Activated CD4-positive, CD25-positive, alpha-beta regulatory T cell treated with anti-CD3 and anti-CD28 coated beads, Interleukin-2, amount 50 U/mL, for 72 hours (primary cell): Measurements from ENCODE around the gene GBF1.

ENCODE experiments used
- DNase-seq: peaks from one replicate; pipeline ENCODE4 v3.0.0; 2021

Gene GBF1

DNA sequence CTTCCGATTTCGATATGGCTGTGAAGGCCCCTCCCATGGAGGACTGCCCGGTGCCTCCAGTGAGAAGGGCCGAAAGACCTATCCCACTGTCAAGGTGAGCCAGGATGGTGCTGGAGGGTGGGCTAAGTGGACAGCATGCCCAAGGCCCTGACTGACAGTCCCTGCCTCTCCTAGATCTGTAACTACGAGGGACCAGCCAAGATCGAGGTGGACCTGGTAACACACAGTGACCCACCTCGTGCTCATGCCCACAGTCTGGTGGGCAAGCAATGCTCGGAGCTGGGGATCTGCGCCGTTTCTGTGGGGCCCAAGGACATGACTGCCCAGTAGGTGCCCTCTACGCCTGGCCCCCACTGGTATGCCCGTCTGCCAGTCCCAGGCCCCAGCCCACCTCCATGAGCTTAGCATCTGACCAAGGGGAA is 151.4 kb downstream of the GBF1 start:
- no peak for DNase-seq

DNA sequence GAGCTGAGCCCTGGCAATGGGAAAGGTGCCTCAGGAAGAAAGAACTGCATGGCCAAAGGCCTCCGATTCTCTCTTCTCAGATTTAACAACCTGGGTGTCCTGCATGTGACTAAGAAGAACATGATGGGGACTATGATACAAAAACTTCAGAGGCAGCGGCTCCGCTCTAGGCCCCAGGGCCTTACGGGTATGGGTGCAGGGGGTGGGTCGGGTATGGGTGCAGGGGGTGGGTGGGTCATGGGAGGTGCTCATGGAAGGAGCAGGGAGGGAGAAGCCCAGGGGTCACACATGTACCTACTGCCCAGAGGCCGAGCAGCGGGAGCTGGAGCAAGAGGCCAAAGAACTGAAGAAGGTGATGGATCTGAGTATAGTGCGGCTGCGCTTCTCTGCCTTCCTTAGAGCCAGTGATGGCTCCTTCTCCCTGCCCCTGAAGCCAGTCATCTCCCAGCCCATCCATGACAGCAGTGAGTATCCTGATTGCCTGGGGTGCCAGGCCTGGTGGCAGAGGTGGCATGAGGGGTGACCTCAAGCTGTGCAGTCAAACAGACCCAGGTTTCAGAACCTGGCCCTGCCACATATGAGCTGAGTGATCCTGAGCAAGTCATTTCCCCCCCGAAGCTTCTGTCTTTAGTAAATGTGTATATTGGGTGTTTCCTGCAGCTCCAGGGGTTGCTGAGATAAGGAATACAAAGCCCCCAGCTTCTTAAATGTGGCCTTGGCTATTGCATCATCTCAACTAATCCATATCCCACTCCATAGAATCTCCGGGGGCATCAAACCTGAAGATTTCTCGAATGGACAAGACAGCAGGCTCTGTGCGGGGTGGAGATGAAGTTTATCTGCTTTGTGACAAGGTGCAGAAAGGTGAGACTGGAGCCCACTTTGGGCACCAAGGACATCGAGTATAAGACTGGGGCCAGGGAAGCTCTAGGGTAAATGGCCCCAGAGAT is 152.2 kb downstream of the GBF1 start:
- no peak for DNase-seq

DNA sequence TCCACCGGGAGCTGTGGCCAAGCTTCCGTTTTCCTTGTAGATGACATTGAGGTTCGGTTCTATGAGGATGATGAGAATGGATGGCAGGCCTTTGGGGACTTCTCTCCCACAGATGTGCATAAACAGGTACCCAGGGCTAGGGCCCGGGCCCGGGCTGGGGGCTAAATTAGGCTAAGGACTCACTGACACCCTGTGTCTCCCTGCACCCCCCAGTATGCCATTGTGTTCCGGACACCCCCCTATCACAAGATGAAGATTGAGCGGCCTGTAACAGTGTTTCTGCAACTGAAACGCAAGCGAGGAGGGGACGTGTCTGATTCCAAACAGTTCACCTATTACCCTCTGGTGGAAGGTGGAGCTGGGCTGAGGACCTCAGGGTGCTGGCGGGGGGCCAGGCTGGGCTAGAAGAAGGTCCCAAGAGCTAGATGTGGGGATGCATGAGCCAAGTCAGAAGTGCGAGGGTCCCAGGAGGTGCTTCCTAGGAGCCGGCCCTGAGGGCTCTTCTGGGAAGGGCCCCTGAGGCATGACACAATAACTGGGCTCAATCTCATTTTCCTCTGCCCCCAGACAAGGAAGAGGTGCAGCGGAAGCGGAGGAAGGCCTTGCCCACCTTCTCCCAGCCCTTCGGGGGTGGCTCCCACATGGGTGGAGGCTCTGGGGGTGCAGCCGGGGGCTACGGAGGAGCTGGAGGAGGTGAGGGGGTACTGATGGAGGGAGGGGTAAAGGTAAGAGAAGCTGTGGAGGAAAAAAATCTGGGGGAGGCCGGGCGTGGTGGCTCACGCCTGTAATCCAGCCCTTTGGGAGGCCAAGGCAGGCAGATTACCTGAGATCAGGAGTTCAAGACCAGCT is 153.1 kb downstream of the GBF1 start:
- no peak for DNase-seq

DNA sequence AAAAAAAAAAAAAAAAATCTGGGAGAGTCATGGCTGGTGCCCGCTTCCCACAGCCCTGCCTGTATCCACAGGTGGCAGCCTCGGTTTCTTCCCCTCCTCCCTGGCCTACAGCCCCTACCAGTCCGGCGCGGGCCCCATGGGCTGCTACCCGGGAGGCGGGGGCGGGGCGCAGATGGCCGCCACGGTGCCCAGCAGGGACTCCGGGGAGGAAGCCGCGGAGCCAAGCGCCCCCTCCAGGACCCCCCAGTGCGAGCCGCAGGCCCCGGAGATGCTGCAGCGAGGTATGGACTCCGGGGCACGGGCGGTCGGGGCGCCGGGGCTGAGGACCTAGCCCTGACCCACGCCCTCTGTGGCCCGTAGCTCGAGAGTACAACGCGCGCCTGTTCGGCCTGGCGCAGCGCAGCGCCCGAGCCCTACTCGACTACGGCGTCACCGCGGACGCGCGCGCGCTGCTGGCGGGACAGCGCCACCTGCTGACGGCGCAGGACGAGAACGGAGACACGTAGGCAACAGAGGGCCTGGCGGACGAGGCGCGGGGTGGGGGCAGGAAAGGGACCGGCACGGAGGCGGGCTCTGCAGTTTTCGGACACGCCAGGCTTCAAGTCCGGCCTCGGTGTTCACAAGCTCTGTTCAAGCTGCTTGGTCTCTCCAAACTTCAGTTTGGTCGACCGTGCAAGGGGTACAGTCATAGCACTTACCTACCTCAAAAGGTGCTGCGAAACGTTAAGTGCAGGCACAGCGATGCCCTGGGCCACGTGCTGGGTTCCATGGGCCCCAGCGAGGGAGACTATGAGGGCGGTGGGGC is 154.1 kb downstream of the GBF1 start:
- DNase-seq: peak; percentile 90

DNA sequence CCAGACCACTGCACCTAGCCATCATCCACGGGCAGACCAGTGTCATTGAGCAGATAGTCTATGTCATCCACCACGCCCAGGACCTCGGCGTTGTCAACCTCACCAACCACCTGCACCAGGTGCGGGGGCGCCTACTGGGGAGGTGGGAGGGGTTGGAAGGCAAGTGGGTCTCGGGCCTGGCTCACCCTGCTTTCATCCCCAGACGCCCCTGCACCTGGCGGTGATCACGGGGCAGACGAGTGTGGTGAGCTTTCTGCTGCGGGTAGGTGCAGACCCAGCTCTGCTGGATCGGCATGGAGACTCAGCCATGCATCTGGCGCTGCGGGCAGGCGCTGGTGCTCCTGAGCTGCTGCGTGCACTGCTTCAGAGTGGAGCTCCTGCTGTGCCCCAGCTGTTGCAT is 154.7 kb downstream of the GBF1 start:
- no peak for DNase-seq

DNA sequence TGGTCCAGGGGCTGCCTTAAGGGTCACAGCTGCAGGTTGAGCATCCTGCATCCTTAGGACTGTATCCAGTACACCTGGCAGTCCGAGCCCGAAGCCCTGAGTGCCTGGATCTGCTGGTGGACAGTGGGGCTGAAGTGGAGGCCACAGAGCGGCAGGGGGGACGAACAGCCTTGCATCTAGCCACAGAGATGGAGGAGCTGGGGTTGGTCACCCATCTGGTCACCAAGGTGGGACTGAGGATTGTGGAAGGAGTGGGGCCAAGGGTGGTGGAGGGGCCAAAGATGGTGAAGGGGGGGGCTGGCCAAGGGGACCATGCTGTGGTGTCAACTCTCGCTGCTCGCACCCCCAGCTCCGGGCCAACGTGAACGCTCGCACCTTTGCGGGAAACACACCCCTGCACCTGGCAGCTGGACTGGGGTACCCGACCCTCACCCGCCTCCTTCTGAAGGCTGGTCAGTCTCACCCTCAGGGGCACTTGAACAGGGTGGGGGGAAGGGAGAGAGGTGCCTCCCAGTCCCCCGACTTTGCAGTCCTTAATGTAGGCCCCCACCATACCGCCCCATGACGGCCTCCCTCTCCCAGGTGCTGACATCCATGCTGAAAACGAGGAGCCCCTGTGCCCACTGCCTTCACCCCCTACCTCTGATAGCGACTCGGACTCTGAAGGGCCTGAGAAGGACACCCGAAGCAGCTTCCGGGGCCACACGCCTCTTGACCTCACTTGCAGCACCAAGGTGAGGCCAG is 155.4 kb downstream of the GBF1 start:
- DNase-seq: no peak

DNA sequence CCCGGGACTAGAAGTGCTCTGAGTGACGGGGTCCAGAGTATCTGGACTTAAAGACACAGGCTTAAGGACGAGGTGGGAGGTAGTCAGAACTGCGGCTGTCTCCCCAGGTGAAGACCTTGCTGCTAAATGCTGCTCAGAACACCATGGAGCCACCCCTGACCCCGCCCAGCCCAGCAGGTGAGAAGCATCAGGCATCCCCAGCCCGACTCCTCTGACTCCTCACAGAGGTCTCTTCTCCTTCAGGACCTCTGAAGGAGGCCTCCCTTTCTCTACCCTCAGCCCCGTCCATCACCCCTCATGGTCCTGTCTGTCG is 156.0 kb downstream of the GBF1 start:
- DNase-seq: no peak

DNA sequence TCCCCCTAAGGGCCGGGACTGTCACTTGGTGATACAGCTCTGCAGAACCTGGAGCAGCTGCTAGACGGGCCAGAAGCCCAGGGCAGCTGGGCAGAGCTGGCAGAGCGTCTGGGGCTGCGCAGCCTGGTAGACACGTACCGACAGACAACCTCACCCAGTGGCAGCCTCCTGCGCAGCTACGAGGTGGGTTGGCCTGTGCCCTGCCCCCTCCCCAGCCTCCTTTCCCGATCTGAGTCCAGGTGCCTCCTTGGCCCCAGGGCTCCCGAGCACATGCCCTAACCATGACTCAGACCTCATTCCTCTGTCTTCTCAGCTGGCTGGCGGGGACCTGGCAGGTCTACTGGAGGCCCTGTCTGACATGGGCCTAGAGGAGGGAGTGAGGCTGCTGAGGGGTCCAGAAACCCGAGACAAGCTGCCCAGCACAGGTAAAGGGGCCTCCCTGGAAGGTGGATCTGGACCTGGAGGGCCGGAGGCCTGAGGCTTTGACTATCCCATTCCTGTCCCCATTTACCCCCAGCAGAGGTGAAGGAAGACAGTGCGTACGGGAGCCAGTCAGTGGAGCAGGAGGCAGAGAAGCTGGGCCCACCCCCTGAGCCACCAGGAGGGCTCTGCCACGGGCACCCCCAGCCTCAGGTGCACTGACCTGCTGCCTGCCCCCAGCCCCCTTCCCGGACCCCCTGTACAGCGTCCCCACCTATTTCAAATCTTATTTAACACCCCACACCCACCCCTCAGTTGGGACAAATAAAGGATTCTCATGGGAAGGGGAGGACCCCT is 156.6 kb downstream of the GBF1 start:
- no peak for DNase-seq

DNA sequence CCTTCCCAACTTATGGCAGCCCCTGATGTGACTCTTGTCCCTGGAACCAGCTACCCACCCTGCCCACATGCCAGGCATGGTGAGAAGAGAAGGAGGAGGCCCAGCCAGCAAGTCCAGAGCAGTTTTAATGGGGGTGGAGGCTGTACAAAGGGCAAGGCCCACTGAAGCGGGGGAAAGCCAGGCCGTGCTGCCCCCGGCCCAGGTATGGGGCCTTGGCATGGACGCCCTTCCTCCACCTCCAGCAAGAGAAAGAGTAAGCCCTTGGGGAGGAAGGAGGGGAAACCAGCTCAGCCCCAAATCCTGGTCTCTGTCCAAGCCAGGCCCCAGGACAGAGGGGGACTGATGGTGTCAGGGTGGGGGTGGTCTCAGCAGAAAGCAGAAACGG is 157.2 kb downstream of the GBF1 start:
- DNase-seq: no peak

DNA sequence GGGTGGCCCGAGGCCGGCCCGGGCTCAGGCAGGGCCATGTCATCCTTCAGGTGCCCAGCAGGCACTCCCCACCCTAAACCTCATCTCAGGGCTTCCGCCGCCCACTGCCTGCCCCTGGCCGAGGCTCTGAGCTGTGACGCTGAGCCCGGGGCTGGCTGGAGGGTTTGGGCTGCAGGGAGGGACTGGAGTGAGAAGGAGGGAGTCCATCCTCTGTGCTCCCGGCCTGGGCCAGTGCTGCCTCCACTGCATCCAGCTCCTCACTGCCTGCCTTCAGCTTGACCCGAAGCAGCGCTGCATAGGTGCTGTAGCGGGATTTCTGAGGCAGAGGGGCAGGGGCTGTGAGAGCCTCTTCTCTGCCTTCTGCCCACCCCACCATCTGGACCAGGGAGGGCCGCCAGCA is 157.8 kb downstream of the GBF1 start:
- no peak for DNase-seq

DNA sequence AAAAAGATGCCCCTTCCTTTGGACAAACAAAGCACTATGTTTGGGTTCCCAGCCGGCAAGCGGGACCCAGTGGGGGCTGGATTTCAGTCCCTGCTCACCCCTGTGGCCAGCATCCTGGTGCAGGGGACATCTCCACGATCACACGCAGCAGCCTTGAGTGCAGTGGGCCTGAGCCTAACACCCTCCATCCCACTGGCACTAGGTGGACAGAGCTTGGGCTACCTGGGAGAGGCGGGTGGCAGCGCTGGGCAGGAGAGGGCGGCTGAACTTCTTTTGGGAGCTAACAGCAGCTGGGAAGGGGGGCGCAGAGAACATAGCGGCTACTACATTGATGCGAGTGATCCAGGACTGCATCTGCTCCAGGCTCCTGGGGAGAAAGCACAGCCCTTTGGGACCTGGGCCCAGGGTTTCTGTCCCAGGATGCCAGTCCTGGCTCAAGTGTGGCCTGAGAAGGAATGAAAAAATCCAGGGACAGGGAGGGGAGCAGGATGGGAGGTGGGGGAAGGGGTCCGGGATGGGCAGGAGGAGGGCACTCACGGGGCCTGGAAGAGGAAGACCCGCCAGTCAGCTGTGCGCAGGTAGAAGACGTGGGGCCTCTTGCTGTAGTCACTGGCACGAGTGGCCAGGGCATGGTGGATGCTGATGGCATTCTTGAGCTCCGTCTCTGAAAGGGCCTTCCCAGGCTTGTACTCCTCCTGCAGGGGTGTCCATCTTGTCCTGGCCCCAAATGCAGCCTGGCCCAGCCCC is 159.2 kb downstream of the GBF1 start:
- no peak for DNase-seq

DNA sequence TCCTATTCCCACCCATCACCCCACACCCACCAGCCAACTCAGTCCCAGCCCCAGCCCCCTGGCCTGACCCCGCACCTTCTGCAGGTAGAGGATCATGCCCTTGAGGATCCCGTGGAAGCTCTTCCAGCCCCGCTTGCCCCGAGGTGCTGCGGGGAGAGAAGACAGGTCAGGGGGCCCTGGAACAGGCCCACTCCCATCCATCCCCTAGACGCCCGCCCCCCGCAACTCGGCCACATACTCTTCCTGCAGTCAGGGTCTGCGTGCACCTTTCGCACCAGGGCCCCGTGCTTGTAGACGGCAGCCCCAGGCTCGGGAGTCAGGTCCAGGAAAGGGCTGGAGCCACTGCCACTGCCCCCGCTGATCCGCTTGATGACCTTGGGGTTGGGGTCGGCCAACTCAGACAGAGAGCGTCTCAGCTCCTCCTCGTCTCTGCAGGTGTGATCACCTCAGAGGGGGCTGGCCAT is 159.8 kb downstream of the GBF1 start:
- no peak for DNase-seq

DNA sequence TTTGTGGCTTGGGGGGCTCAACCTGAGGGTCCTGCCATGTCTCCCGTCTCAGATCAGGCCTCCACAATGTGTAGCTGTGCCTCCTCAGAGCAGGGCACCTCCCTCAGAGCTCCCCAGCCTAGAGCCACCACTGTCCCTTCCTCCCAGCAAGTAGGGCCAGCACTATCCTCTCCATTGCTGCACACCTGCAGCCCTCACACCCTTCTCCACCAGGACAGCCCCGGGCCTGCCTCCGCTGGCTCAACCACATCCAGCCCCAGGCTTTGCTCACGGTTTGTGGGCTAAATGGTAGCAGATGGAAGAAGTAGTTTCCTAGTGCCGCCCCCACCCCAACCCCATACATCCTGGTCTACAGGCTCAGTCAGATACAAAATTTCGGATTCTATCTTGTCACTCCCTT is 160.3 kb downstream of the GBF1 start:
- no peak for DNase-seq

DNA sequence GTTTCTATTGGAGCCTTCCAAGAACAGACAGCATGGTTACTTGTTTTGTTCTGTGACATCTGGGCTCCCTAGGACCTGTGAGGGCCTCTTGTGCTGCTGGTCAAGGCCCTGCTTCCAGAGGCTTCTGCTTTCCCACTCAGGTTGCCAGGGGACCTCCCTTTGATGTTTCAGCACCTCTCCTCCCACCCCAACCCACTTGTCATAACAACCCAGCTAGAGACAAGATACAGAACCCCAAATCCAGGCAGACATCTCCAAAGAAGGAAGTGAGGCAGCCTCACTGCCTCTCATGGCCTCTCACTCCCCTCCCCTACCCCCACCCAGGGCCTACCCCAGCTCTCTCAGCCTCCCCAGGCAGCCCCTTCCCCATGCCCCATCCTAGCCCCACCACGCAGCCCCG is 161.5 kb downstream of the GBF1 start:
- no peak for DNase-seq

DNA sequence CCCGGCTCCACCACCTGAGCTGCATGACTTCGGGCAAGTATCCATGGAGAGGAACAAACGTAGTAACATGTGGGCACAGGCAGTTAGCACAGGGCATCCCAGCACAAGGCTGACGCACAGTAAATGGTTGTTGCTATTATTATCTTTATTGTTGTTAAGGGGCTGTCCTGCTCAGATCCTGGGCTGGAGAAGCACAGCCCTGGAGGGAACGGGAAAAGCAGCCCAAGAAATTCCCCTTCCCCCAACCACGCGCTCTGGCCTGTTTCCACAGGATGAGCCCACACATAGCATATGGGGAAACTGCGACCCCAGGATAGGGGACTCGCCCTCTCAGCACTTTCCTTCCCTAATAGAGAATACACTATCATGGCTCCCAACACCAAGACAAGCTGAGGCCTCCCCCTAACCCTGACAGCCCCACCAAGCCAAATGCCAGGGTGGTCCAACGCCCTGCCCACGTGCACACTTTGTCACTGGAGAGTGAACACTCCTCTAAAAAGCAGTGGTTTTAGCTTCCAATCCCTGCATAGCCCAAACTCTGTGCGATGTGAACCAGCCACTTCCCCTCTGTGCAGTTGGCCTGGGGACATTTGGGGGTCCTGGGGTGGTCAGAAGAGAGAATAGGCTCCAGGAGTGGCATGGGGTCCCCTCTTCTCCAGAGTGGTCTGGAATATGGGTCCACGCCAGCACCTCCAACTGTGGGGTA is 162.2 kb downstream of the GBF1 start:
- DNase-seq: no peak

DNA sequence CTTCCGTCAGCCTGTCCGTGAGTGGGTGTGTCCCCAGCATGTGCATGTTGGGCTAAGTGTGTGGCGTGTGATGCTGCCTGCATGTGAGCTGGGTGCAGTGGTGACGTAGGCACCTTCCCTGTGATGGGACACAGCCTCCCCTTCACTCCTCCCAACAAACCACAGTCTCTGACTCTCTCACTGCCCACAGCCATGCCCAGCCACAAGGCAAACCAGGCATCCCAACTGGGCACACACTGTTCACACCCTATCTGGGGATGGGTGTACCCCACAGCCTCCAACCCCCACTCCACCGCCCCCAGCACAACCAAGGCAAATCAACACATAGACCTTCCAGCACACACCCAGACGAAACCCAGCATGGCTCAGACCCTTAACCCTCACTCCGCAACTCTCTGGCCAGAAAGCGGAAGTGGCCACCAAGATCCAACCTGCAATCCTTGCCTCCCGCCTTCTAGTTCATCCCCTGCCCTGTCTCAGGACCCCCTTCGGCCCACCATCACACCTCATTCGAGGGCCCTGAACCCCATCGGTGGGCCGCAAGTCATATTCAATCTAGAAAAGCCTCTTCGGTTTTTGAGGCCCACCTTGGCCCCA is 162.9 kb downstream of the GBF1 start:
- DNase-seq: no peak

DNA sequence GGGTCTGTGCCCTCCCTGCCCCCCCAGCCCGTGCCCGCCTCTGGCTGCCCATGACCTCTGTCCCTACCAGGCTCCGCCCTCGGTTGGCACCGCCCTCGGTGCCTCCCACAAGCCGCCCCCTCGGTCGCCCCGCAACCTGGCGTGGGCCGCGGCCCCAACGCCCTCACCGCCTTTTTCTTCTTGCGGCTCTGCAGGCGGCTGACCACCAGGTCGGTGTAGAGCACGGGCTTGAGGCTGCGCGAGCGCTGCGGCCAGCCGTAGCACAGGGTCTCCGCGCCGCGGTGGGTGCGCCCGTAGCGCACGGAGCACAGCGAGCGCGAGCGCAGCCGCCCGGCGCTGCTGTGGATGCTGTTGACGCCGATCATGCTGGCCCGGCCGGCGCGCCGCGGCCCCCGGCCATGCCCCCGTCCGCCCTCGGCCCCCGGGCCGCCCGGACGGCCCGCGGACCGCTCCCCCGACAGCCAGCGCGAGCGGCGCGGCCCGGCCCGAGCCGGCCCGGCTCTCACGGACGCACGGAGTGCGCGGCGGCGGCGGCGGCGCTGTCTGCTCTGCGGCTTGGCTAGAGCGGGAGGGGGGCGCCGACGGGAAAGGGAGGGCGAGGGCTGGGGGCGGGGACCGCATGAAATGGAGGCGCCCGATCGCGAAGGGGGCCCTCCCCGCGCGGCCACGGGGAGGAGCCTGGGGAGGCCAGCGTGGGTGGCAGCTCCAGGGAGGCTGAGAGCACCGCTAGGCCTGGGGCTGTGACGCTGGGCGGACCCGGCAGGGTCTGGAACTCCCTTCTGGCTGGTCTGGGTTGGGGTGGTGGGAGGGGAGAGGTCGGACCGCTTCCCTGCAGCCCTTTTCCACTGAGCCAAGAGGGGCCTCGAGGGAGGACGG is 163.6 kb downstream of the GBF1 start:
- peak; percentile 75 for DNase-seq

DNA sequence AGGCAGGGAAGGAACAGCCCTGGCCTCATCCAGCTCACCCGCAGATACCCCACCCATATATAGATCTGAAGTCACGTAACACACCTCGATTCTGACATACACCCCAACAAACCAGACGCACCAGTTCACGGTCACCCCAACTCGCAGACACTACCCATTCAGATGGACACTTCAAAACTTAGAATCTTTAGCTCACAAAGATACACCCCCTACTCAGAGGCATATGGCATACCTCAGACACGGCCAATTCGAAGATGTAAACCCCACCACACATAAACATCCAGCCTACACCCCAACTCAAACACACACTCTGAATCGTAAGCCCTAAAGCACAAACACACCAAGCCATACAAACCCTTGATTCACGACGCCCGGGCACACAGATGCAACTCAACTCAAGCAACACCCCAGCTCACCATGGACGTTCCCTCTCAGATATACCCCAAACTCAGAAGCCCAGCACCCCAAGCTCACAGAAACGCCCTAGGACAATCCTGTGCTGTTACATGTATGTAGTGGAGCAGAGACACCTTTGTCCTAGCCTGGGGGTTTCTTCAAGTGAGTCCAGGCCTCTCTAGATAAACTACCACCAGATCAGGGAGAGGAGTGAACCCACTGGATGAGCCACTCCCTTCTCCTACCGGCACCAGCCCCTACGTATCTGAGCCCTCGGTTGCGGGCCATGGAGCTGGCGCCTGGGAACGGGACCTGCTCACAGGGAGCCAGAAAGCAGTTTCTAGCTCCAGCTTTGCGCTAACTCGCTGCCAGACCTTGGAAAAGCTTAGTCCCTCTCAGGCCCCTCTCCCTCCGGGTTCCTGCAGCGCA is 164.5 kb downstream of the GBF1 start:
- no peak for DNase-seq
